ENCODE measurements around the gene CALD1.

CALD1 gene

GRCh38 chr7:134857958-134858357, 78.5 kb downstream of the CALD1 start:
- DNase-seq (ENCODE audit: low read depth, low spot score) = no peak

GRCh38 chr7:134859783-134860182, 80.3 kb downstream of the CALD1 start:
- DNase-seq (ENCODE audit: low read depth, low spot score) = no peak

- DNase-seq (ENCODE audit: low read depth, low spot score) = no peak
Observed at GRCh38 chr7:134865001-134865845, 85.8 kb downstream of the CALD1 start.

- no peak for DNase-seq (ENCODE audit: low read depth, low spot score)
Observed at GRCh38 chr7:134866617-134867016, 87.2 kb downstream of the CALD1 start.

GRCh38 chr7:134870156-134870555, 90.7 kb downstream of the CALD1 start:
- no peak for DNase-seq (ENCODE audit: low read depth, low spot score)

- DNase-seq (ENCODE audit: low read depth, low spot score) = no peak
Observed at GRCh38 chr7:134870781-134871180, 91.3 kb downstream of the CALD1 start.

- DNase-seq (ENCODE audit: low read depth, low spot score) = no peak
Observed at GRCh38 chr7:134873253-134873652, 93.8 kb downstream of the CALD1 start.

- no peak for DNase-seq (ENCODE audit: low read depth, low spot score)
Observed at GRCh38 chr7:134874407-134874806, 95.0 kb downstream of the CALD1 start.

- no peak for DNase-seq (ENCODE audit: low read depth, low spot score)
Observed at GRCh38 chr7:134875867-134876266, 96.4 kb downstream of the CALD1 start.

- DNase-seq (ENCODE audit: low read depth, low spot score) = no peak
Observed at GRCh38 chr7:134878746-134879357, 99.4 kb downstream of the CALD1 start.

GRCh38 chr7:134879815-134880475, 100.5 kb downstream of the CALD1 start:
- DNase-seq (ENCODE audit: low read depth, low spot score) = no peak

- DNase-seq (ENCODE audit: low read depth, low spot score) = no peak
Observed at GRCh38 chr7:134882481-134882880, 103.0 kb downstream of the CALD1 start.

GRCh38 chr7:134885967-134886352, 106.5 kb downstream of the CALD1 start:
- DNase-seq (ENCODE audit: low read depth, low spot score) = peak; percentile 67

GRCh38 chr7:134886353-134887057, 107.1 kb downstream of the CALD1 start:
- no peak for DNase-seq (ENCODE audit: low read depth, low spot score)

GRCh38 chr7:134887523-134887922, 108.1 kb downstream of the CALD1 start:
- DNase-seq (ENCODE audit: low read depth, low spot score) = no peak

GRCh38 chr7:134888141-134888740, 108.8 kb downstream of the CALD1 start:
- no peak for DNase-seq (ENCODE audit: low read depth, low spot score)

GRCh38 chr7:134890246-134891240, 111.1 kb downstream of the CALD1 start:
- peak; percentile 88 for DNase-seq (ENCODE audit: low read depth, low spot score)

- DNase-seq (ENCODE audit: low read depth, low spot score) = peak; percentile 93
Observed at GRCh38 chr7:134891262-134891695, 111.8 kb downstream of the CALD1 start.

GRCh38 chr7:134891696-134892678, 112.6 kb downstream of the CALD1 start:
- DNase-seq (ENCODE audit: low read depth, low spot score) = peak; percentile 45
